HUES48 (cell line): ENCODE data around the gene ZSWIM3.
"Not testable (repeated sequence)": the region's sequence is repeated elsewhere in the genome, so short reads cannot be mapped to it uniquely, and the experiment has no call there.

Experiments used
- H3K27ac ChIP-seq: one replicate; pipeline ENCODE4 v1.7.0; 2013; ENCODE audit warnings: low read depth, low read length, inconsistent platforms
- H3K27me3 ChIP-seq: 2 replicates; pipeline ENCODE4 v1.6.1; 2013; ENCODE audit warnings: mild to moderate bottlenecking, low read length; ENCODE audit not compliant: control insufficient read depth, insufficient read depth
- H3K36me3 ChIP-seq: 2 replicates; pipeline ENCODE4 v1.6.1; 2013; ENCODE audit warnings: low read length; ENCODE audit not compliant: control insufficient read depth, insufficient read depth
- H3K4me1 ChIP-seq: 2 replicates; pipeline ENCODE4 v1.6.1; 2013; ENCODE audit warnings: mild to moderate bottlenecking, low read length; ENCODE audit not compliant: control insufficient read depth, insufficient read depth
- H3K4me3 ChIP-seq: 2 replicates; pipeline ENCODE4 v1.5.1; 2013; ENCODE audit warnings: mild to moderate bottlenecking, low read depth, low read length
- H3K9ac ChIP-seq: 2 replicates; pipeline ENCODE4 v1.6.1; 2013; ENCODE audit warnings: mild to moderate bottlenecking, low read depth, low read length, moderate library complexity
- H3K9me3 ChIP-seq: 2 replicates; pipeline ENCODE4 v1.6.1; 2013; ENCODE audit warnings: low read length; ENCODE audit not compliant: control insufficient read depth, insufficient read depth

The ZSWIM3 gene

DNA sequence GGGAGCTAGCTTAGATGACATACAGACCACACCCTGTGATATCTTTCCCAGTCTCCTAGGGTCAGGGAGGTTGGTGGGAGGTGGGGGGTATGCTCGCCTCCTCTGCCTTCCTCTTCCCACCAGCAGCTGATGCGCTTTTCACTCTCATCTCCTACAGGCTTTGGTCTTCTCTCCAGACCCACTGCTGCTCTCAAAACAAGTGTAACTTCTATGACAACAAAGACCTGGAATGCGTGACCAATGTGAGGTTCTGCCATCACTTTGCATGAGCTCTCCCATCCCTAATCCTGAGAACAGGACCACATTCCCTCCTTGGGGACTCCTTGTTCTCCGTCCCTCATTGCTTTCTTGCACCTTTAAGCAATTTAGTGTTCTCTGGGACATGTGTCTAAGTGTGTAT, 36.4 kb downstream of the ZSWIM3 start:
- Histone ChIP-seq H3K9me3 (no peaks in the 10 kb centered on the region), H3K4me3 (no peak overlapping the region), H3K4me1 (0 out of 2 replicates have a peak, but pooled peaks cover 5% of the 10 kb centered on the region), H3K27me3 (no peaks in the 10 kb centered on the region), H3K27ac (no peak overlapping the region), H3K36me3 (peaks cover 63% of the 10 kb centered on the region), H3K9ac (no peak overlapping the region)

DNA sequence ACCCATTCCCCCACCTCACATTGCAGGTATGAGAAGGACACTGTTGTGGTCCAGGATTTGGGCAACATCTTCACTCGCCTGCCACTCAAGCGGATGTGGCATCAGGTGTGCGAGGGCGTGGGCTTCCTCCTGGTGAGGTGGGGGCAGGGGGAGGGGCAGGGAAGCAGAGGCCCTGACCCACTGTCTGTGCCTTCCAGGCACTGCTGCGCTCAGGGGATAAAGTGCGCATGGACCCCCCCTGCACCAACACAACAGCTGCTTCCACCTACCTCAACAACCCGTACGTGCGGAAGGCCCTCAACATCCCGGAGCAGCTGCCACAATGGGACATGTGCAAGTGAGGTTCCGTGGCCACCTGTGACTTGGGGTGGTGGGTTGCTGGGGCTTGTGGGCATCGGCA, 37.4 kb downstream of the ZSWIM3 start:
- Histone ChIP-seq H3K9ac (no peak overlapping the region), H3K27me3 (no peaks in the 10 kb centered on the region), H3K9me3 (no peaks in the 10 kb centered on the region), H3K36me3 (peaks cover 69% of the 10 kb centered on the region), H3K4me1 (0 out of 2 replicates have a peak, but pooled peaks cover 5% of the 10 kb centered on the region), H3K27ac (no peak overlapping the region), H3K4me3 (no peak overlapping the region)

DNA sequence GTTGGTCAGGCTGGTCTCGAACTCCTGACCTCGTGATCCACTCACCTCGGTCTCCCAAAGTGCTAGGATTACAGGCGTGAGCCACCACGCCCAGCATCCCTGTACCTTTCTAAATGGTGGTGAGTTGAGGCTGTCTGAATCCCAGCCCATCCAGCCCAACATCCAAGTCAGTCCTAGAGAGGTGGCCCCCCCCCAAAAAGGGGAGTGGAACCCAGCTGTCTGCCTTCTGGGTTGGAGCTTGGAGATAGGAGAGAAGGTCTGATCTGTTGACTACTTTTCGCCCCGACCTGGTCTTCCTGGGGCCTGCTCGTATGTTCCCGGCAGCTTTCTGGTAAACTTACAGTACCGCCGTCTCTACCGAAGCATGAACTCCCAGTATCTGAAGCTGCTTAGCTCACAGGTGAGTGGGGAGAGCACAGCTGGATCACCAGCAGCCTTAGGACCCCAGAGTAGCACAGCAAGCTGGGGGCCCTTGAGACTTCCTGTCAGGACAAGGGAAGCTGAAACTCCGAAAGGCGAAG, 39.3 kb downstream of the ZSWIM3 start:
- no peak overlapping the region for H3K4me3 ChIP-seq
- 0 out of 2 replicates have a peak, but pooled peaks cover 5% of the 10 kb centered on the region for H3K4me1 ChIP-seq
- H3K9ac ChIP-seq = no peak overlapping the region
- no peak overlapping the region for H3K27ac ChIP-seq
- H3K36me3 ChIP-seq = peaks cover 86% of the 10 kb centered on the region
- H3K9me3 ChIP-seq = no peaks in the 10 kb centered on the region
- H3K27me3 ChIP-seq = no peaks in the 10 kb centered on the region

DNA sequence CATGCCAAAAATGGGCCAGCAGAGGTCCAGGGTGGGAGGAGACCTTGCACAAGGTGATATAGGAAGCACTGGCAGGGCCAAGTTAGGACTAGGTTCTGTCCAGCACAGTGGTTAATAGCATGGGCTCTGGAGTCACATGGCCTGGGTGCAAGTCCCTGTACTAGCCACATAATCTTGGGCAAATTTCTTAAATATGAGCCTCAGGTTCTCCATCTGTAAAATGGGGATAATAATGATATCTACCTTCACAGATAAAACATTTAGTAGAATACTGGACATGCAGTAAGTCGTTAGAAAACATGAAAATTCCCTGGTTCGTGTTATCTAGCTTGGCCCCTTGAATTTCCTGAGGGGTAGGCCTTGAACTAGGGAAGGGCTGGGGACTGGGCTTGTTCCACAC, 39.9 kb downstream of the ZSWIM3 start:
- Histone ChIP-seq H3K4me1 (no peaks in the 10 kb centered on the region), H3K27me3 (no peaks in the 10 kb centered on the region), H3K4me3 (no peak overlapping the region), H3K36me3 (peaks cover 90% of the 10 kb centered on the region), H3K9me3 (no peaks in the 10 kb centered on the region), H3K9ac (no peak overlapping the region), H3K27ac (no peak overlapping the region)

DNA sequence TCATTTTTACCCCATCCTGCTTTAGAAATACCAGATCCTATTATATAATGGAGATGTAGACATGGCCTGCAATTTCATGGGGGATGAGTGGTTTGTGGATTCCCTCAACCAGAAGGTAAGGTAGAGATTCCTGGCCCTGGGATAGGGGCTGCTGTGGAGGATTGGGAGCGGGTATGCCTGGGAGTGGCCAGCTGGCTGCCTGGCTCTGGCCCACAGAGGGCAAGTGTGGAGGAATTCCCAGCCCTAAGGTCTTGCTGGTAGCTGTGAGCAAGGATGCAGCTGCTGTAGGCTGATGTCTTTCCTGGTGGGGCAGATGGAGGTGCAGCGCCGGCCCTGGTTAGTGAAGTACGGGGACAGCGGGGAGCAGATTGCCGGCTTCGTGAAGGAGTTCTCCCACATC, 40.3 kb downstream of the ZSWIM3 start:
- no peaks in the 10 kb centered on the region for H3K4me1 ChIP-seq
- H3K9me3 ChIP-seq = no peaks in the 10 kb centered on the region
- peaks cover 90% of the 10 kb centered on the region for H3K36me3 ChIP-seq
- H3K4me3 ChIP-seq = no peak overlapping the region
- H3K27me3 ChIP-seq = no peaks in the 10 kb centered on the region
- no peak overlapping the region for H3K27ac ChIP-seq
- H3K9ac ChIP-seq = no peak overlapping the region

DNA sequence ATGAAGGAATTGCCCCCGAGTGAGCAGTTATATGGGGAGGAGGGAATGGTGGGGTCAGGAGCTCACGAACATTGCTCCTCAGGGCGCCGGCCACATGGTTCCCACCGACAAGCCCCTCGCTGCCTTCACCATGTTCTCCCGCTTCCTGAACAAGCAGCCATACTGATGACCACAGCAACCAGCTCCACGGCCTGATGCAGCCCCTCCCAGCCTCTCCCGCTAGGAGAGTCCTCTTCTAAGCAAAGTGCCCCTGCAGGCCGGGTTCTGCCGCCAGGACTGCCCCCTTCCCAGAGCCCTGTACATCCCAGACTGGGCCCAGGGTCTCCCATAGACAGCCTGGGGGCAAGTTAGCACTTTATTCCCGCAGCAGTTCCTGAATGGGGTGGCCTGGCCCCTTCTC, 40.9 kb downstream of the ZSWIM3 start:
- peaks cover 90% of the 10 kb centered on the region for H3K36me3 ChIP-seq
- no peaks in the 10 kb centered on the region for H3K27me3 ChIP-seq
- no peak overlapping the region for H3K9ac ChIP-seq
- H3K9me3 ChIP-seq = no peaks in the 10 kb centered on the region
- H3K27ac ChIP-seq = no peak overlapping the region
- H3K4me1 ChIP-seq = no peaks in the 10 kb centered on the region
- no peak overlapping the region for H3K4me3 ChIP-seq

DNA sequence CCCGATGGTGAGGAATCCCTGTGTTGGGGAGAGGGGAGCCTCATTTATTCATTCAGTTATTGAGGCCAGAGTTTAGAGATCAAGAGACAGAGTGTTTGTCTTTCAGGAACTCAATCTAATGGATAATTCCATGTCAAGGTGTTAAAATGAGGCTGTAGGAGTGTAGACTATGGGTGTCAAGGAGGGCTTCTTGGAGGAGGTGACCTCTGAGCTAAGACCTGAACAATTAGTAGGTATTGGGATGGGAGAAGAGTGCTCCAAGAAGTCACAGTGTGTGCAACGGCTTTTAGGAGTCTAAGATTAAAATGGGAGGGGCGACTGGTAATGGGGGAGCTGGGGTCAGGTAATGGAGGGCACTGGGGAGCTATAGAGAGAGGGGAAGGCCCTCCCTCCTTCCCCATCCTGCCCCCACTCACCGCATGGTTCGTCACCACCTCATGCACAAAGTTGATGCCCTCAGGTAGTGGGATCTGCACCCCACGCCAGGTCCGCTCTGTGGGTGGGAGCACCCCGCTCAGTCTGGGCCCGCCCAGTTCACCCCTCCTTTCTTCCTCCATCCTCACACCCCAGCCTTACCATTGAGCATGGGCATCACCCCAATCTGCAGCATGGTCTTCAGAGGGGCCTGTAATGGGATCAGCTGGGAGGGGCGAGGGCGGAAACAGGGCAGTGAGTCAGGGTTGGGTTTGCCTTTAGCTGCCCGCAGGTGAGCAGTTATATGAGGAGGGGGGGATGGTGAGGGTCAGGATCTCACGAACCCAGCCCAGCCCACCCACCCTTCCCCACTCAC, 41.8 kb downstream of the ZSWIM3 start:
- H3K9me3 ChIP-seq = no peaks in the 10 kb centered on the region
- no peak overlapping the region for H3K4me3 ChIP-seq
- no peak overlapping the region for H3K9ac ChIP-seq
- no peaks in the 10 kb centered on the region for H3K27me3 ChIP-seq
- no peak overlapping the region for H3K27ac ChIP-seq
- no peaks in the 10 kb centered on the region for H3K4me1 ChIP-seq
- H3K36me3 ChIP-seq = peaks cover 92% of the 10 kb centered on the region

DNA sequence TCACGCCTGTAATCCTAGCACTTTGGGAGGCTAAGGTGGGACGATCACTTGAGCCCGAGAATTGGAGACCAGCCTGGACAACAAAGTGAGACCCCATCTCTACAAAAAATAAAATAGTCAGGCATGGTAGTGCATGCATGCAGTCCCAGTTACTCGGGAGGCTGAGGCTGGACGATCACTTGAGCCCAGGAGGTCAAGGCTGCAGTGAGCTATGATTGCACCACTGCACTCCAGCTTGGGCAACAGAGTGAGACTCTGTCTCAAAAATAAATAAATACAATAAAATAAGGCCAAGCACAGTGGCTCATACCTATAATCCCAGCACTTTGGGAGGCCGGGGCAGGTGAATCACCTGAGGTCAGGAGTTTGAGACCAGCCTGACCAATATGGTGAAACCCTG, 43.9 kb downstream of the ZSWIM3 start:
- not testable (repeated sequence) for H3K4me1 ChIP-seq, H3K4me3 ChIP-seq, H3K9ac ChIP-seq, H3K9me3 ChIP-seq, H3K27ac ChIP-seq, H3K27me3 ChIP-seq
- peaks cover 95% of the 10 kb centered on the region for H3K36me3 ChIP-seq

DNA sequence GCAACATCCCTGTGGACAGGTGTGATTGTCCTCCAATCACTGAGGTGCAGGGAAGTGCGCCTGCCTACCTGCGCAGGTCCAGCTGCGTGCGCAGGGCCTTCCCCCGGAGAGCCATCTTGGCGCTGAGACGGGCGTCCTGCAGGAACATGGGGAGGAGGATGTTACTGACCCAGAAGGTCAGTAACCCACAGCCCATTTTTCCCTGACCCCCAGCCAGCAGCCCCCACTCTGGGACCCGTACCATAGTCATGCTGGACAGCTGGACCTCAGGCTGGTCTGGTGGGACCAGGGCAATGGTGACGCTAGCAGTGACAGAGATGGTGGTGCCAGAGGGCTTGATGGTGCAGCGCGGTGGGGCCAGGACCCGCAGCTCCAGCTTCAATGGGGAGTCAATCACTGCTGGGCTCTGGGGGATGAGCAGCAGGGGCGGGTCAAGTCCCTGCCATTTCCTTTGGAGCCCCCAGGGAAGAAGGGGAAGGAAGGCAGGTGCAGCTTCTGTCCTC, 44.8 kb downstream of the ZSWIM3 start:
- Histone ChIP-seq H3K4me1 (no peaks in the 10 kb centered on the region; the same call in 1 of the 2 replicates), H3K27me3 (no peaks in the 10 kb centered on the region), H3K9me3 (no peaks in the 10 kb centered on the region), H3K9ac (no peak overlapping the region), H3K27ac (no peak overlapping the region), H3K4me3 (no peak overlapping the region), H3K36me3 (peaks cover 92% of the 10 kb centered on the region)

DNA sequence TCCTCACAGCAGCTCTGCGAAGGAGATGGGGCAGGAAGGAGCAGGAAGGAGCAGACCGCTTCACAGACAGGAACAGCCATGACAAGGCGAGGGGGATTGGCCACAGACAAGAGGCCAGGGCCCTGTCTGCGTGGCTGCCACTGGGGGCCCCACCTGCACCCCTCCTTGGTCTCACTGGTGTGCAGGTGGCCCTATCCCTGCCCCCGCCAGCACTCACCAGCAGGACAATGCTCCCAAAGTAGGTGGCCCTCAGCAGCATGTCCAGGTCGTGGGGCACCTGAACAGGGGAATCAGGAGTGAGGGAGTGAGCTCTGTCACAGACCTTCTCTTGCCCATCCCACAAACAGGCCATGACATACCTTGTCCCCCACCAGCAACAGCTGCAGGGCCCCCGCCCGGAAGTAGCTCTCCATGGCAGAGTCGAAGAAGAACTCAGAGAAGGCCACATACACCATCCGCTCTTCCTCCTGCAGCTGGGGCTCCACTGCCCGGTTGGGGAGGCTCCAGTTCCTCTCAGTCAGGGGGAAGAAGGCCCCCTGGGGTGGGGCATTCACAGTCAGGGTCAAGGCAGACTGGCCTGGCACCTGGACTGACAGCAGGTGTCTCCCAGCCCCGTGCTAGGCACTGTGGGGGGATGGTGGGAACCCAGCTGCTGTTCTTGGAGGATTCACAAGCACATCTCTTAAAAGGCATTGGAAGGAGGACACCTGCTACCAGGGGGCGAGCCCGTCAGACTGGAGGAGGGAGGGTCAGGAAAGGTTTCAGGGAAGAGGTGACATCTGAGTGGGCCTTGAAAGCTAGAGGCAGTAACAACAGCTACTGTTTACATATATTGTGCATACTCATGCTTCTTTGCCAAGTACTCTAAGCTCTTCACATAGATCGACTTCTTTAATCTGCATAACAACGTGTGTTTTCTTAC, 47.4 kb downstream of the ZSWIM3 start:
- H3K27me3 ChIP-seq = no peaks in the 10 kb centered on the region
- no peaks in the 10 kb centered on the region for H3K9me3 ChIP-seq
- H3K27ac ChIP-seq = no peak overlapping the region
- H3K4me1 ChIP-seq = no peaks in the 10 kb centered on the region; the same call in 1 of the 2 replicates
- no peak overlapping the region for H3K4me3 ChIP-seq
- peaks cover 88% of the 10 kb centered on the region for H3K36me3 ChIP-seq
- H3K9ac ChIP-seq = no peak overlapping the region
